Hepatocyte (in vitro differentiated cells): Measurements from ENCODE around the gene FLCN. TPM values are rescaled to one million over a fixed set of nuclear protein-coding genes. Genes with fewer than 3 reads are reported as not detected.

Source experiments
- DNase-seq: peaks from one replicate; pipeline ENCODE4 v3.0.0-alpha.2; 2016; ENCODE audit warnings: low spot score
- H2AFZ ChIP-seq: fragments of 200-600 bp; sonication (generic); 2 replicates; pipeline ENCODE4 v1.6.0; 2016; ENCODE audit warnings: antibody characterized with exemption, mild to moderate bottlenecking
- H3K27ac ChIP-seq: fragments of 200-600 bp; sonication (generic); 2 replicates; pipeline ENCODE4 v1.5.1; 2016; ENCODE audit warnings: mild to moderate bottlenecking
- H3K27me3 ChIP-seq: fragments of 200-600 bp; sonication (generic); 2 replicates; pipeline ENCODE4 v1.6.1; 2016
- H3K36me3 ChIP-seq: fragments of 200-600 bp; sonication (generic); replicated peaks from 2 replicates; pipeline ENCODE4 v1.5.1; 2016; ENCODE audit warnings: low read depth; ENCODE audit not compliant: insufficient read depth
- H3K4me1 ChIP-seq: fragments of 200-600 bp; sonication (generic); 2 replicates; pipeline ENCODE4 v1.5.1; 2016; ENCODE audit warnings: mild to moderate bottlenecking, moderate library complexity; ENCODE audit not compliant: insufficient read depth
- H3K4me2 ChIP-seq: fragments of 200-600 bp; sonication (generic); 2 replicates; pipeline ENCODE4 v1.6.0; 2016
- H3K4me3 ChIP-seq: fragments of 200-600 bp; sonication (generic); 2 replicates; pipeline ENCODE4 v1.5.1; 2016; ENCODE audit warnings: mild to moderate bottlenecking
- H3K79me2 ChIP-seq: fragments of 200-600 bp; sonication (generic); 2 replicates; pipeline ENCODE4 v1.6.0; 2017; ENCODE audit warnings: mild to moderate bottlenecking
- H3K9me2 ChIP-seq: fragments of 200-600 bp; sonication (generic); replicated peaks from 2 replicates; pipeline ENCODE4 v1.6.0; 2017; ENCODE audit warnings: mild to moderate bottlenecking; ENCODE audit not compliant: insufficient read depth
- H3K9me3 ChIP-seq: fragments of 200-600 bp; sonication (generic); 2 replicates; pipeline ENCODE4 v1.5.1; 2016; ENCODE audit warnings: low read depth, mild to moderate bottlenecking
- H4K20me1 ChIP-seq: fragments of 200-600 bp; sonication (generic); 2 replicates; pipeline ENCODE4 v1.6.0; 2016; ENCODE audit warnings: mild to moderate bottlenecking; ENCODE audit not compliant: insufficient read depth, poor library complexity, severe bottlenecking
- CTCF ChIP-seq: fragments of 200-600 bp; sonication (generic); IDR thresholded peaks from 2 replicates; pipeline ENCODE4 v1.5.1; 2016; ENCODE audit warnings: antibody characterized with exemption, mild to moderate bottlenecking; ENCODE audit not compliant: poor library complexity
- EZH2 ChIP-seq: fragments of 200-600 bp; sonication (generic); IDR thresholded peaks from 2 replicates; pipeline ENCODE4 v1.6.1; 2016; ENCODE audit warnings: antibody characterized with exemption, mild to moderate bottlenecking, borderline replicate concordance
- EZH2phosphoT487 ChIP-seq: fragments of 200-600 bp; sonication (generic); IDR thresholded peaks from one replicate; pipeline ENCODE4 v1.6.1; 2018; ENCODE audit warnings: antibody characterized with exemption, mild to moderate bottlenecking, low read depth, moderate library complexity; ENCODE audit not compliant: unreplicated experiment, severe bottlenecking
- WGBS: methylation state at CpG from one replicate; pipeline ENCODE4 v1.1.6; 2016; ENCODE audit warnings: low lambda C conversion rate; ENCODE audit errors: missing lambda C conversion rate; 5-methylcytosine and 5-hydroxymethylcytosine counted together
- polyA plus RNA-seq: library from polyadenylated mRNA; unstranded; fragments of >200 nt; fragmentation: Nextera tagmentation; extraction: Ambion mirVana; gene quantifications from 2 replicates; pipeline ENCODE4 v1.2.1, GENCODE V29; 2016
- total RNA-seq: library from RNA; depleted of rRNA; stranded (reverse); fragments of >200 nt; gene quantifications from 2 replicates; pipeline ENCODE4 v1.2.3, GENCODE V29; 2014

FLCN gene
- total and polyA plus RNA-seq, 2 experiments from 2014 or later = 31.0 to 66.2 TPM

- Histone ChIP-seq H3K27ac (no peak overlapping the region), H3K4me3 (no peak overlapping the region), H3K4me1 (no peaks in the 10 kb centered on the region), H3K9me3 (no peaks in the 10 kb centered on the region), H3K79me2 (no peaks in the 10 kb centered on the region), H3K36me3 (no peaks in the 10 kb centered on the region), H3K27me3 (no peaks in the 10 kb centered on the region), H3K4me2 (no peak overlapping the region), H4K20me1 (no peaks in the 10 kb centered on the region), H3K9me2 (no peaks in the 10 kb centered on the region), H2AFZ (no peak overlapping the region)
- TF ChIP-seq EZH2 (no peak), CTCF (no peak), EZH2phosphoT487 (no peak)
- 93% methylated on average over 9 of the region's 9 CpGs for WGBS
- DNase-seq = no peak
Observed at GRCh38 chr17:17180141-17180603, 56.8 kb downstream of the FLCN start.

- Histone ChIP-seq H4K20me1 (no peaks in the 10 kb centered on the region), H3K4me2 (no peak overlapping the region), H3K9me2 (no peaks in the 10 kb centered on the region), H3K36me3 (no peaks in the 10 kb centered on the region), H3K27me3 (no peaks in the 10 kb centered on the region), H3K4me1 (no peaks in the 10 kb centered on the region), H3K4me3 (no peak overlapping the region), H3K79me2 (no peaks in the 10 kb centered on the region), H3K9me3 (no peaks in the 10 kb centered on the region), H3K27ac (no peak overlapping the region), H2AFZ (no peak overlapping the region)
- TF ChIP-seq EZH2 = no peak
- no peak for TF ChIP-seq CTCF
- no peak for TF ChIP-seq EZH2phosphoT487
- 88% methylated on average over 2 of the region's 2 CpGs for WGBS
- no peak for DNase-seq
Observed at GRCh38 chr17:17179371-17179827, 57.6 kb downstream of the FLCN start.

DNA sequence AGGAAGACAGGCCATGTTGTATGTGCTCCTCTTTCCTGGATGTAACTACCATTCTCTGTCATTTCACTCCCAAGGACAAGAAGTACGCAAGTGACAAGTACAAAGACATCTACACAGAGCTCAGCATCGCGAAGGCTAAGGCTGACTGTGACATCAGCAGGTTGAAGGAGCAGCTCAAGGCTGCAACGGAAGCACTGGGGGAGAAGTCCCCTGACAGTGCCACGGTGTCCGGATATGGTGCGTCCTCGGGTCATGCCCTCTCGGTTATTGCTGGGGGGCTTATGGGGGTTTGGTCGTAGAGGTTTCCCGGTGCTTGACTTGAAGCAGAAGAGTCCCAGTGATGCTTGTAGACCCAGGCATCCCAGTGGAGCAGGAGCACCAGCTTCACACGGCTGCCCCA lies 59.8 kb downstream of the FLCN start:
- Histone ChIP-seq H3K27me3 (no peaks in the 10 kb centered on the region), H3K9me2 (no peaks in the 10 kb centered on the region), H3K4me3 (no peak overlapping the region), H2AFZ (no peak overlapping the region), H4K20me1 (no peaks in the 10 kb centered on the region), H3K27ac (no peak overlapping the region), H3K79me2 (no peaks in the 10 kb centered on the region), H3K4me2 (no peak overlapping the region), H3K4me1 (no peaks in the 10 kb centered on the region), H3K9me3 (no peaks in the 10 kb centered on the region), H3K36me3 (no peaks in the 10 kb centered on the region)
- DNase-seq = no peak
- 94% methylated on average over 12 of the region's 12 CpGs for WGBS
- TF ChIP-seq EZH2phosphoT487 (no peak), EZH2 (no peak), CTCF (no peak)

DNA sequence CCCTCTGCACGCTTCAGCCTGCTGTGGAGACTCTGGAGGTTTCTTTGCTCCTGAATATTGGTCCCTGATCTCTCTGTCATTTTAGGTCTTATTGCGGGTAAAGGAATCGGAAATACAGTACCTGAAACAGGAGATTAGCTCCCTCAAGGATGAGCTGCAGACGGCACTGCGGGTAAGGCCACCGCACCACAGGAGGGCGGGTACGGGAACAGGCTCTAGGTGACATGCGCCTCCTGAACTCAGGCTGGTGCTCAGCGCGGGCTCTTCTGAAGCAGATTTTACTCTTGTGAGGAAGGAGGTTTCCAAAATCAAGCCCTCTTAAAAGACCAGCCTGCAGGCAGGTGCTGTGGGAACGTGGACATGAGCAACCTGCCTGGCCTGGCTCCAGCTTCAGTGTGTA lies 60.6 kb downstream of the FLCN start:
- H3K4me2 ChIP-seq = no peak overlapping the region
- no peaks in the 10 kb centered on the region for H3K4me1 ChIP-seq
- no peak overlapping the region for H3K4me3 ChIP-seq
- WGBS = 98% methylated on average over 12 of the region's 12 CpGs
- no peak overlapping the region for H2AFZ ChIP-seq
- no peaks in the 10 kb centered on the region for H3K27me3 ChIP-seq
- no peaks in the 10 kb centered on the region for H3K9me3 ChIP-seq
- H3K27ac ChIP-seq = no peak overlapping the region
- no peak for DNase-seq
- no peaks in the 10 kb centered on the region for H3K9me2 ChIP-seq
- TF ChIP-seq CTCF (no peak), EZH2phosphoT487 (no peak), EZH2 (no peak)
- H3K36me3 ChIP-seq = no peaks in the 10 kb centered on the region
- no peaks in the 10 kb centered on the region for H3K79me2 ChIP-seq
- no peaks in the 10 kb centered on the region for H4K20me1 ChIP-seq
